Measurements from ENCODE around the gene TATDN2.

GRCh38 chr3:10309736-10310135, 61.5 kb downstream of the TATDN2 start:
- no peak for TF ChIP-seq CTCF (IDR thresholded peaks at IDR 0.05)
- no peak for TF ChIP-seq POLR2A (IDR thresholded peaks at IDR 0.05)

All from uterus (tissue), 2 donors.